ENCODE results near the gene SRA1. TPM values are rescaled to one million over a fixed set of nuclear protein-coding genes. Genes with fewer than 3 reads are reported as not detected.
A peak's percentile ranks its signal among the peaks of the same experiment; 100 is the strongest.

Gene SRA1
- total RNA-seq, 2 experiments from 2014 or later, result 18.8 to 24.5 TPM

DNA sequence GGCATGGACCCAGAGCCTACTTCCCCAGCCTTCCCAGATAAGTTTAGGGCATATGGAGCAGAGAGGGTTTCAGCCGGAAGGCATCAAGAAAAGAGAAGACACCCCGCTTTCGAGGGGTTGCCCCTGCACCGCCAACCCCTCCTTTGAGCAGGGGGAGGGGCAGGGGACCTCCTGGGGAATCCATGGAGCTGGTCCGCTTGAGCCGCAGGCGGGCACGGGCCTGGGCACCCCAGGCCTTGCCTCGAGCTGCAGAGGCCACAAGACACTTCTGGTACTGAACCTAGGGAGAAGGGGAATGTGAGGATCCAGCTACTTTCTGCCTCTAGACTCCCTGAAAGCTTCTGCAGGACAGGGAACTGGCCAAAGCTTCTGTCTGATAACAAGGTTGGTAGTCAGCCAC lies 1.3 kb upstream of the SRA1 start:
- Histone ChIP-seq H3K4me1 (ENCODE audit: insufficient read depth, low read length, poor library complexity, severe bottlenecking) (peaks cover 24% of the 10 kb centered on the region), H3K4me3 (ENCODE audit: low read depth, low read length, poor library complexity, severe bottlenecking) (no peak overlapping the region), H2AFZ (ENCODE audit: low read length) (no peak overlapping the region), H3K36me3 (ENCODE audit: insufficient read depth, low read length) (peaks cover 7% of the 10 kb centered on the region; the same call in 1 of the 2 replicates), H3K27ac (ENCODE audit: low read depth, low read length, poor library complexity, severe bottlenecking) (no peak overlapping the region), H3K9me2 (ENCODE audit: insufficient read depth, low read length) (no peaks in the 10 kb centered on the region), H3K9me3 (ENCODE audit: low read length) (no peaks in the 10 kb centered on the region), H3K4me2 (ENCODE audit: low read length) (no peak overlapping the region), H4K20me1 (ENCODE audit: insufficient read depth, low read length) (no peaks in the 10 kb centered on the region), H3K79me2 (ENCODE audit: insufficient read depth, low read depth, low read length) (peaks cover 18% of the 10 kb centered on the region; the same call in 1 of the 2 replicates)
- TF ChIP-seq EZH2phosphoT487 (IDR thresholded peaks at IDR 0.05; ENCODE audit: borderline replicate concordance, low read depth, low read length), result no peak
- TF ChIP-seq, protein P1, sequence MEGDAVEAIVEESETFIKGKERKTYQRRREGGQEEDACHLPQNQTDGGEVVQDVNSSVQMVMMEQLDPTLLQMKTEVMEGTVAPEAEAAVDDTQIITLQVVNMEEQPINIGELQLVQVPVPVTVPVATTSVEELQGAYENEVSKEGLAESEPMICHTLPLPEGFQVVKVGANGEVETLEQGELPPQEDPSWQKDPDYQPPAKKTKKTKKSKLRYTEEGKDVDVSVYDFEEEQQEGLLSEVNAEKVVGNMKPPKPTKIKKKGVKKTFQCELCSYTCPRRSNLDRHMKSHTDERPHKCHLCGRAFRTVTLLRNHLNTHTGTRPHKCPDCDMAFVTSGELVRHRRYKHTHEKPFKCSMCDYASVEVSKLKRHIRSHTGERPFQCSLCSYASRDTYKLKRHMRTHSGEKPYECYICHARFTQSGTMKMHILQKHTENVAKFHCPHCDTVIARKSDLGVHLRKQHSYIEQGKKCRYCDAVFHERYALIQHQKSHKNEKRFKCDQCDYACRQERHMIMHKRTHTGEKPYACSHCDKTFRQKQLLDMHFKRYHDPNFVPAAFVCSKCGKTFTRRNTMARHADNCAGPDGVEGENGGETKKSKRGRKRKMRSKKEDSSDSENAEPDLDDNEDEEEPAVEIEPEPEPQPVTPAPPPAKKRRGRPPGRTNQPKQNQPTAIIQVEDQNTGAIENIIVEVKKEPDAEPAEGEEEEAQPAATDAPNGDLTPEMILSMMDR (conservative IDR thresholded peaks at IDR 0.05; ENCODE audit: low read length), result no peak
- BruUV-seq (replicated peaks), result no TSS peak
- ChIA-PET CTCF (ENCODE audit: unreplicated experiment) (no interaction called here), POLR2A (no interaction called here)
- no peak for DNase-seq (ENCODE audit: low spot score)
- intact Hi-C loops (cut with micrococcal nuclease; ENCODE audit: unreplicated experiment), result loop anchor here (10.0 kb wide), 2 partner anchors 194 to 314 kb away; partner anchors contain the start of gene SLC4A9

DNA sequence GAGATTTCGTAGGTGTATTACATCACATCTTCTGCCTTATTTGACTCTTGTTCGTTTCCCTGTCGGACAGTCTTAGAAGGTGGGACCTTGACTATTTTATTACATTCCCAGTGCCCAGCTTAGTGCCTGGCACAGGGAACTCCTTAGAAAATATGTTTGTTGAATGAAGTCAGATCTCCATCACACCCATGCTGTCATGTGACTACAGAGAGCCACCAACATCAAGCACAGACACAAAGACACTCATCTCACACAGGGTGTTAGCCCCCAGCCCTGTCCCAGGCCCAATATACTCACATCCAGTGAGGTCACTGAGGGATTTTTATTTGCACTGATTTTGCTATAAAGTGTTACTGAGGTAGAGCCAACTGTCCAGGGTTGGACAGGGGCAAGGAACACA lies 692 bp upstream of the SRA1 start:
- peak overlapping the region; percentile 91 for H3K4me2 ChIP-seq (ENCODE audit: low read length)
- H3K36me3 ChIP-seq (ENCODE audit: insufficient read depth, low read length), result peaks cover 13% of the 10 kb centered on the region
- peaks cover 18% of the 10 kb centered on the region; the same call in 1 of the 2 replicates for H3K79me2 ChIP-seq (ENCODE audit: insufficient read depth, low read depth, low read length)
- BruUV-seq (replicated peaks), result no TSS peak
- no peaks in the 10 kb centered on the region for H3K9me2 ChIP-seq (ENCODE audit: insufficient read depth, low read length)
- TF ChIP-seq, protein P1 (conservative IDR thresholded peaks at IDR 0.05; ENCODE audit: low read length), result no peak
- no peak for TF ChIP-seq EZH2phosphoT487 (IDR thresholded peaks at IDR 0.05; ENCODE audit: borderline replicate concordance, low read depth, low read length)
- CTCF ChIA-PET (ENCODE audit: unreplicated experiment), result no interaction called here
- no peaks in the 10 kb centered on the region for H3K9me3 ChIP-seq (ENCODE audit: low read length)
- H4K20me1 ChIP-seq (ENCODE audit: insufficient read depth, low read length), result no peaks in the 10 kb centered on the region
- peak overlapping the region; percentile 82 for H3K4me3 ChIP-seq (ENCODE audit: low read depth, low read length, poor library complexity, severe bottlenecking)
- DNase-seq (ENCODE audit: low spot score), result no peak
- POLR2A ChIA-PET, result interaction anchor here (0.8 to 1.4 kb wide), 2 partner anchors 8 to 11 kb away, joined by 3 to 5 read pairs; no protein-coding TSS in a partner anchor
- peaks cover 23% of the 10 kb centered on the region for H3K4me1 ChIP-seq (ENCODE audit: insufficient read depth, low read length, poor library complexity, severe bottlenecking)
- intact Hi-C loops (cut with micrococcal nuclease; ENCODE audit: unreplicated experiment), result loop anchor here (2.0 to 10.0 kb wide), 4 partner anchors 81 to 313 kb away; partner anchors contain the start of genes ANKHD1, SLC4A9 and TMCO6
- H2AFZ ChIP-seq (ENCODE audit: low read length), result peak overlapping the region; percentile 63; the same call in 1 of the 2 replicates
- H3K27ac ChIP-seq (ENCODE audit: low read depth, low read length, poor library complexity, severe bottlenecking), result peak overlapping the region; percentile 46

DNA sequence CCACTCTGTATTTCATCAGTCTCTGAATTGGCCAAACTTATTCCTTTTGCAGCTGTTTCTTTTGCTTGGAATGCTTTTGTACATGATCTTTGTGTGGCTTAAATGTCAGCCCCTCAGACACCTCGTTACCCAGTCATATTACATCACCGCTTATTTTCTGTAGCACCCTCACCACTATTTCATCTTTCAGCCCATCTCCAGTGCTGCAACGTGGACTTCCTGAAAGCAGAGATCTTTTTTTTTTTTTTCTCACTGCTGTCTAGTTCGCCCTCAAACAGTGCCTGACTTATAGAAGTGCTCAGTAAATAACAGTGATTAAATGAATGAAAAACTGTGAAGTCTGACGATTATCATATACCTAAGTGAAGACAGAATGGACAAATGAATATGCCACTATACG lies 835 bp downstream of the SRA1 start:
- Histone ChIP-seq H3K4me1 (ENCODE audit: insufficient read depth, low read length, poor library complexity, severe bottlenecking) (peaks cover 23% of the 10 kb centered on the region), H3K27ac (ENCODE audit: low read depth, low read length, poor library complexity, severe bottlenecking) (peak overlapping the region; percentile 46), H2AFZ (ENCODE audit: low read length) (peak overlapping the region; percentile 63; the same call in 1 of the 2 replicates), H3K4me2 (ENCODE audit: low read length) (peak overlapping the region; percentile 91), H3K9me3 (ENCODE audit: low read length) (no peaks in the 10 kb centered on the region), H3K79me2 (ENCODE audit: insufficient read depth, low read depth, low read length) (peaks cover 18% of the 10 kb centered on the region; the same call in 1 of the 2 replicates), H3K36me3 (ENCODE audit: insufficient read depth, low read length) (peaks cover 26% of the 10 kb centered on the region), H3K4me3 (ENCODE audit: low read depth, low read length, poor library complexity, severe bottlenecking) (peak overlapping the region; percentile 82), H4K20me1 (ENCODE audit: insufficient read depth, low read length) (no peaks in the 10 kb centered on the region), H3K9me2 (ENCODE audit: insufficient read depth, low read length) (no peaks in the 10 kb centered on the region)
- TSS peak; percentile 81 for BruUV-seq (replicated peaks)
- intact Hi-C loops (cut with micrococcal nuclease; ENCODE audit: unreplicated experiment), result loop anchor here (2.0 to 10.0 kb wide), 4 partner anchors 82 to 312 kb away; partner anchors contain the start of genes ANKHD1, SLC4A9 and TMCO6
- POLR2A ChIA-PET, result interaction anchor here (0.7 to 1.4 kb wide), 4 partner anchors 9 to 134 kb away, joined by 3 to 6 read pairs (median 4); partner anchors contain the start of genes HARS1 and HARS2
- peak; percentile 45 for DNase-seq (ENCODE audit: low spot score)
- CTCF ChIA-PET (ENCODE audit: unreplicated experiment), result no interaction called here
- TF ChIP-seq, protein P1 (conservative IDR thresholded peaks at IDR 0.05; ENCODE audit: low read length), result no peak
- TF ChIP-seq EZH2phosphoT487 (IDR thresholded peaks at IDR 0.05; ENCODE audit: borderline replicate concordance, low read depth, low read length), result no peak
